Effector CD4-positive, alpha-beta T cell (primary cell): ENCODE data around the gene CASP4.
"Not testable (repeated sequence)": the region's sequence is repeated elsewhere in the genome, so short reads cannot be mapped to it uniquely, and the experiment has no call there.

ENCODE experiments used
- DNase-seq: peaks from one replicate; pipeline ENCODE4 v3.0.0-alpha.2; 2020

Gene CASP4

GRCh38 chr11:104946907-104947306, 21.5 kb downstream of the CASP4 start:
- DNase-seq = no peak

GRCh38 chr11:104944076-104944475, 24.3 kb downstream of the CASP4 start:
- DNase-seq = no peak

GRCh38 chr11:104943561-104943960, 24.8 kb downstream of the CASP4 start:
- no peak for DNase-seq

- DNase-seq = no peak
Measured at GRCh38 chr11:104934594-104934993, 33.8 kb downstream of the CASP4 start.

GRCh38 chr11:104934073-104934472, 34.3 kb downstream of the CASP4 start:
- not testable (repeated sequence) for DNase-seq

GRCh38 chr11:104928811-104929210, 39.6 kb downstream of the CASP4 start:
- no peak for DNase-seq

- no peak for DNase-seq
Measured at GRCh38 chr11:104926771-104927611, 41.4 kb downstream of the CASP4 start.

GRCh38 chr11:104925850-104926249, 42.5 kb downstream of the CASP4 start:
- DNase-seq = no peak

- DNase-seq = no peak
Measured at GRCh38 chr11:104918113-104918824, 50.1 kb downstream of the CASP4 start.

GRCh38 chr11:104917271-104918112, 50.9 kb downstream of the CASP4 start:
- DNase-seq = no peak

- DNase-seq = no peak
Measured at GRCh38 chr11:104916442-104916841, 51.9 kb downstream of the CASP4 start.

GRCh38 chr11:104912102-104912501, 56.3 kb downstream of the CASP4 start:
- DNase-seq = no peak

- DNase-seq = no peak
Measured at GRCh38 chr11:104908186-104908531, 60.2 kb downstream of the CASP4 start.

- DNase-seq = no peak
Measured at GRCh38 chr11:104907521-104908185, 60.7 kb downstream of the CASP4 start.

- no peak for DNase-seq
Measured at GRCh38 chr11:104905271-104905670, 63.1 kb downstream of the CASP4 start.

GRCh38 chr11:104899226-104899625, 69.1 kb downstream of the CASP4 start:
- no peak for DNase-seq

- no peak for DNase-seq
Measured at GRCh38 chr11:104898685-104899013, 69.7 kb downstream of the CASP4 start.

GRCh38 chr11:104897891-104898684, 70.3 kb downstream of the CASP4 start, which contains the start of gene CASP12:
Gene CASP12, minus strand, starts transcription at chr11:104898460.
- no peak for DNase-seq

GRCh38 chr11:104895634-104896033, 72.7 kb downstream of the CASP4 start:
- DNase-seq = no peak

- DNase-seq = no peak
Measured at GRCh38 chr11:104893876-104894275, 74.5 kb downstream of the CASP4 start.
